H1 (cell line): ENCODE measurements around the gene CCDC138. TPM values are rescaled to one million over a fixed set of nuclear protein-coding genes. Genes with fewer than 3 reads are reported as not detected.

Experiments
- CTCF ChIA-PET: fragments of 300-600 bp; sonication (Branson Sonifier 250); formaldehyde crosslinking; loops from one replicate; lab custom pipeline; 2021; ENCODE audit not compliant: partially characterized antibody; lab: Charles Lee
- POLR2A ChIA-PET: fragments of 300-600 bp; sonication (Branson Sonifier 250); formaldehyde crosslinking; loops from one replicate; lab custom pipeline; 2021; ENCODE audit warnings: inconsistent platforms; ENCODE audit not compliant: partially characterized antibody; lab: Charles Lee
- DNase-seq, 2 experiments: peaks; one replicate each; pipeline versions ENCODE4 v3.0.0 to v3.0.0-alpha.2; 2010 to 2022; ENCODE audit warnings: low spot score in 2 of 2, low read depth in 1 of 2, mixed read lengths in 1 of 2
- FAIRE-seq: peaks from 2 replicates; lab custom pipeline; 2011; peaks lifted over from hg19 to GRCh38; lab: Jason Lieb, UNC
- H2AFZ ChIP-seq: 2 replicates; pipeline ENCODE4 v1.8.1; 2012; ENCODE audit warnings: low read length, inconsistent platforms
- H2AK5ac ChIP-seq: 2 replicates; pipeline ENCODE4 v1.6.1; 2013; ENCODE audit warnings: low read depth, low read length
- H2BK120ac ChIP-seq: replicated peaks from 2 replicates; pipeline ENCODE3; 2013; ENCODE audit warnings: low read depth, low read length, inconsistent platforms
- H2BK12ac ChIP-seq: 2 replicates; pipeline ENCODE4 v1.6.1; 2013; ENCODE audit warnings: low read depth, low read length
- H2BK15ac ChIP-seq: 2 replicates; pipeline ENCODE4 v1.6.1; 2013; ENCODE audit warnings: low read length
- H2BK20ac ChIP-seq: 2 replicates; pipeline ENCODE4 v1.6.1; 2013; ENCODE audit warnings: low read length
- H2BK5ac ChIP-seq: 2 replicates; pipeline ENCODE4 v1.6.1; 2013; ENCODE audit warnings: low read depth, low read length
- H3K14ac ChIP-seq: 2 replicates; pipeline ENCODE4 v1.6.1; 2013; ENCODE audit warnings: inconsistent platforms; ENCODE audit not compliant: insufficient read length
- H3K18ac ChIP-seq: 2 replicates; pipeline ENCODE4 v1.6.1; 2013; ENCODE audit warnings: low read length; ENCODE audit errors: extremely low read depth
- H3K23ac ChIP-seq: 2 replicates; pipeline ENCODE4 v1.6.1; 2013; ENCODE audit warnings: inconsistent platforms; ENCODE audit not compliant: insufficient read length
- H3K23me2 ChIP-seq: 2 replicates; pipeline ENCODE4 v1.6.1; 2013; ENCODE audit warnings: low read depth, low read length
- H3K27ac ChIP-seq: 2 replicates; pipeline ENCODE4 v1.6.1; 2011; ENCODE audit warnings: low read depth, low read length, inconsistent platforms
- H3K27me3 ChIP-seq, 4 experiments: replicated peaks in 1 of 4; 1 replicate in 1 of 4; 2 replicates in 3 of 4; pipeline versions ENCODE4 v1.6.1 to v1.8.1; 2011 to 2013; ENCODE audit warnings: low read length in 3 of 4, mild to moderate bottlenecking in 3 of 4, inconsistent platforms in 2 of 4, mixed read lengths in 2 of 4, moderate library complexity in 1 of 4; ENCODE audit not compliant: control insufficient read depth in 3 of 4, insufficient read depth in 3 of 4; ENCODE audit errors: extremely low read depth in 1 of 4
- H3K36me3 ChIP-seq, 4 experiments: 2 replicates each; pipeline versions ENCODE4 v1.6.1 to v1.8.1; 2011 to 2013; ENCODE audit warnings: mild to moderate bottlenecking in 4 of 4, low read length in 3 of 4, moderate library complexity in 2 of 4, control low read depth in 1 of 4, inconsistent platforms in 1 of 4; ENCODE audit not compliant: insufficient read depth in 4 of 4, control insufficient read depth in 2 of 4
- H3K4ac ChIP-seq: replicated peaks from 2 replicates; pipeline ENCODE3; 2013; ENCODE audit warnings: low read length, low read depth, mixed read lengths, inconsistent platforms; ENCODE audit not compliant: insufficient read length
- H3K4me1 ChIP-seq, 4 experiments: replicated peaks in 1 of 4; 1 replicate in 1 of 4; 2 replicates in 3 of 4; pipeline versions ENCODE4 v1.6.1 to v1.8.1; 2011 to 2013; ENCODE audit warnings: low read length in 3 of 4, inconsistent platforms in 2 of 4, mixed read lengths in 1 of 4; ENCODE audit not compliant: insufficient read depth in 4 of 4, control insufficient read depth in 3 of 4
- H3K4me2 ChIP-seq, 2 experiments: 2 replicates each; pipeline versions ENCODE4 v1.6.1 to v1.8.1; 2011 to 2013; ENCODE audit warnings: low read depth in 2 of 2, low read length in 2 of 2, control low read depth in 1 of 2, inconsistent platforms in 1 of 2, mild to moderate bottlenecking in 1 of 2; ENCODE audit not compliant: insufficient read depth in 1 of 2
- H3K4me3 ChIP-seq, 4 experiments: fragments of 200-600, 300-600 bp in 1 of 4; sonication (generic), shearing (Covaris generic), sonication (Bioruptor Twin) in 1 of 4; 2 replicates each; pipeline versions ENCODE4 v1.5.1 to v1.8.1; 2011 to 2016; ENCODE audit warnings: low read length in 4 of 4, low read depth in 3 of 4, control low read depth in 2 of 4, inconsistent platforms in 2 of 4, mild to moderate bottlenecking in 2 of 4, mixed read lengths in 1 of 4, moderate library complexity in 1 of 4; ENCODE audit not compliant: insufficient read depth in 2 of 4; ENCODE audit errors: extremely low read depth in 1 of 4
- H3K56ac ChIP-seq: replicated peaks from 2 replicates; pipeline ENCODE3; 2013; ENCODE audit warnings: low read depth, mild to moderate bottlenecking, mixed read lengths, low read length, inconsistent platforms; ENCODE audit not compliant: insufficient read length
- H3K79me1 ChIP-seq: 2 replicates; pipeline ENCODE4 v1.6.1; 2013; ENCODE audit warnings: low read depth, low read length, control low read depth
- H3K79me2 ChIP-seq, 2 experiments: 2 replicates each; pipeline versions ENCODE4 v1.6.1 to v1.8.1; 2012 to 2013; ENCODE audit warnings: low read length in 2 of 2, mild to moderate bottlenecking in 2 of 2, inconsistent platforms in 1 of 2; ENCODE audit not compliant: insufficient read depth in 2 of 2, control insufficient read depth in 1 of 2
- H3K9ac ChIP-seq, 4 experiments: replicated peaks in 1 of 4; 1 replicate in 1 of 4; 2 replicates in 3 of 4; pipeline versions ENCODE4 v1.6.1 to v1.8.1; 2011 to 2013; ENCODE audit warnings: low read depth in 3 of 4, low read length in 3 of 4, control low read depth in 2 of 4, mild to moderate bottlenecking in 2 of 4, moderate library complexity in 2 of 4, inconsistent platforms in 1 of 4; ENCODE audit errors: extremely low read depth in 1 of 4
- H3K9me3 ChIP-seq, 2 experiments: 2 replicates each; pipeline versions ENCODE4 v1.6.1 to v1.8.1; 2012 to 2013; ENCODE audit warnings: mild to moderate bottlenecking in 2 of 2, moderate library complexity in 2 of 2, control low read depth in 1 of 2, inconsistent platforms in 1 of 2, low read depth in 1 of 2, low read length in 1 of 2, mixed read lengths in 1 of 2; ENCODE audit not compliant: insufficient read depth in 2 of 2
- H4K20me1 ChIP-seq, 2 experiments: replicated peaks in 1 of 2; 2 replicates each; pipeline versions ENCODE3 to v1.8.1; 2011 to 2013; ENCODE audit warnings: inconsistent platforms in 2 of 2, low read length in 2 of 2, mild to moderate bottlenecking in 1 of 2; ENCODE audit not compliant: insufficient read depth in 2 of 2, control insufficient read depth in 1 of 2
- H4K5ac ChIP-seq: 2 replicates; pipeline ENCODE4 v1.6.1; 2013; ENCODE audit warnings: low read length, low read depth, mixed read lengths, inconsistent platforms; ENCODE audit not compliant: insufficient read length
- H4K8ac ChIP-seq: 2 replicates; pipeline ENCODE4 v1.8.0; 2013; ENCODE audit warnings: mild to moderate bottlenecking, moderate library complexity, low read length, inconsistent platforms; ENCODE audit not compliant: insufficient read depth; ENCODE audit errors: extremely low read depth
- H4K91ac ChIP-seq: replicated peaks from 2 replicates; pipeline ENCODE3; 2013; ENCODE audit warnings: low read length, mixed read lengths, inconsistent platforms; ENCODE audit not compliant: insufficient read length
- ASH2L ChIP-seq: fragments of 200-600, 300-600 bp; sonication (generic); IDR thresholded peaks from one replicate; pipeline ENCODE4 v1.7.1; 2017; ENCODE audit warnings: low read length
- BACH1 ChIP-seq: IDR thresholded peaks from 2 replicates; pipeline ENCODE4 v1.6.1; 2012; ENCODE audit warnings: low read length, improper control_type of control experiment
- BRCA1 ChIP-seq: IDR thresholded peaks from 2 replicates; pipeline ENCODE4 v1.6.1; 2012; ENCODE audit warnings: low read depth, low read length, improper control_type of control experiment
- CBX5 ChIP-seq: fragments of 300-800, 300-1000 bp; sonication (generic); IDR thresholded peaks from 2 replicates; pipeline ENCODE4 v1.7.1; 2016; ENCODE audit warnings: antibody characterized with exemption, low read length, low read depth
- CHD2 ChIP-seq: IDR thresholded peaks from 2 replicates; pipeline ENCODE4 v1.6.1; 2012; ENCODE audit warnings: low read length, improper control_type of control experiment
- CREB1 ChIP-seq: IDR thresholded peaks from 2 replicates; pipeline ENCODE4 v1.6.1; 2012; ENCODE audit warnings: inconsistent platforms
- CTBP2 ChIP-seq: IDR thresholded peaks from 2 replicates; pipeline ENCODE4 v1.7.0; 2011; ENCODE audit warnings: borderline replicate concordance, mild to moderate bottlenecking, moderate library complexity, mixed read lengths, low read length; ENCODE audit not compliant: insufficient read depth, insufficient read length
- MAFK ChIP-seq: IDR thresholded peaks from 2 replicates; pipeline ENCODE4 v1.6.1; 2012; ENCODE audit warnings: low read depth, mild to moderate bottlenecking, improper control_type of control experiment, low read length
- RFX5 ChIP-seq: IDR thresholded peaks from 2 replicates; pipeline ENCODE4 v1.6.1; 2011; ENCODE audit warnings: low read depth, low read length, improper control_type of control experiment, borderline replicate concordance
- TBP ChIP-seq: IDR thresholded peaks from 2 replicates; pipeline ENCODE4 v1.6.1; 2011; ENCODE audit warnings: low read depth, low read length, improper control_type of control experiment
- TEAD4 ChIP-seq: IDR thresholded peaks from 2 replicates; pipeline ENCODE4 v1.6.1; 2012; ENCODE audit warnings: low read depth, low read length, inconsistent platforms, mixed read lengths
- WGBS, 2 experiments: shearing (Covaris generic) in 1 of 2; methylation state at CpG; one replicate each; pipeline versions ENCODE4 v1.1.6 to v1.1.7; 2013 to 2015; ENCODE audit warnings: low lambda C conversion rate in 2 of 2, mixed read lengths in 2 of 2, inconsistent platforms in 1 of 2, low coverage in 1 of 2, missing lambda C conversion rate in 1 of 2; ENCODE audit not compliant: insufficient replicate concordance in 2 of 2, insufficient coverage in 1 of 2, insufficient read length in 1 of 2; ENCODE audit errors: extremely low coverage in 1 of 2, missing lambda C conversion rate in 1 of 2; 5-methylcytosine and 5-hydroxymethylcytosine counted together
- polyA plus RNA-seq, 7 experiments: library from polyadenylated mRNA; depleted of rRNA in 3 of 7; stranded (reverse) in 5 of 7; unstranded in 2 of 7; fragments of >200 nt in 5 of 7; fragments of 200-250 nt in 2 of 7; gene quantifications; 1 replicate in 5 of 7; 2 replicates in 1 of 7; 4 replicates in 1 of 7; pipeline versions ENCODE4 v1.2.1 to v1.2.3, GENCODE V29; 2011 to 2013; ENCODE audit warnings: missing spikeins in 2 of 7, mixed read lengths in 2 of 7
- total RNA-seq: library from RNA; stranded (reverse); fragmentation: NEBNext Ultra II Directional; extraction: Animal tissue kit (Norgen Biotek cat#: 25700); gene quantifications from 2 replicates; pipeline ENCODE4 v1.2.1, GENCODE V29; 2021
- TF ChIP-seq, protein P1 (sequence below): IDR thresholded peaks from 2 replicates; pipeline ENCODE4 v1.6.1; 2012; ENCODE audit warnings: inconsistent platforms
- TF ChIP-seq, protein P2 (sequence below): IDR thresholded peaks from 2 replicates; pipeline ENCODE4 v1.6.1; 2011; ENCODE audit warnings: low read length, improper control_type of control experiment

The CCDC138 gene
- total and polyA plus RNA-seq, 2 of the 8 experiments (the other 6 are each of a cell fraction or from before 2014, with no cell fraction given): 8.3 to 29.8 TPM

DNA sequence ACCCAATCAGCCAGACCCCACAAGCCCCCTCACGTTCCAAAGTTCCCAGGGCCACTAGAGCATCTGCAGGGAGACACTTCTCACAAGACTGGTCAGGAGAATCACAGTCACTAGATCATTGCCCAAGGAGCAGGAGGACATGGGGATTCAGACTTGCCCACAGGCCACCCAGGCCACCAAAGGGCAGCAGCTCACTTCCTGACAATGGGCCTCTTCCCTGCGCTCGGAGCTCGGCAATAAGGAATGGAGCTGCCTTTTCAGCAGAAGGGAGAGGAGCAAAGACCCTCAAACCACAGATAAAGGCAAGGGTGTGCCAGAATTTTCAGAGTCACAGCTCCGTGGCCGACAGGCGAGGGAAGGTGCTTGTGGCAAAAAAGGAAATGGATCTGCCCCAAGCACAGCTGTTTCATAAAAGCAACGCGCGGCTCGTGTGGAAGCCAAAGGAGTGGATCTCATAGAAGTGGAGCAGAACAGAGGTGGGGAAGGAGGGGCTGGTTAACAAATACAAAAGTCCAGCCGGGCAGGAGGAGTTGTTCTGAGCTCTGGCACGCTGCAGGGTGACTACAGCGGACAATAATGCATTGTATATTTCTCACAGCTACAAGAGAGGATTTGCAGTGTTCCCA is 130.3 kb downstream of the CCDC138 start:
- Histone ChIP-seq H3K14ac (no peak overlapping the region), H4K5ac (no peak overlapping the region), H3K36me3 (no peaks in the 10 kb centered on the region), H2BK5ac (no peak overlapping the region), H3K4ac (no peak overlapping the region), H3K23me2 (no peaks in the 10 kb centered on the region), H3K27me3 (no peaks in the 10 kb centered on the region), H2BK20ac (no peak overlapping the region), H3K18ac (no peak overlapping the region), H3K4me1 (no peaks in the 10 kb centered on the region), H2BK12ac (no peak overlapping the region), H3K4me2 (no peak overlapping the region), H3K9ac (no peak overlapping the region), H3K4me3 (no peak overlapping the region), H2BK15ac (no peak overlapping the region), H3K23ac (no peak overlapping the region), H4K8ac (no peak overlapping the region), H3K79me1 (no peaks in the 10 kb centered on the region), H3K9me3 (no peaks in the 10 kb centered on the region), H2AFZ (no peak overlapping the region), H4K20me1 (no peaks in the 10 kb centered on the region), H3K79me2 (no peaks in the 10 kb centered on the region), H3K56ac (no peak overlapping the region), H4K91ac (no peak overlapping the region), H2BK120ac (no peak overlapping the region), H3K27ac (no peak overlapping the region), H2AK5ac (no peak overlapping the region)
- POLR2A ChIA-PET: no interaction called here
- CTCF ChIA-PET: interaction anchor here (0.8 to 6.0 kb wide), 3 partner anchors 11 to 85 kb away, joined by 4 to 38 read pairs (median 6); no protein-coding TSS in a partner anchor
- WGBS, 2 experiments: 94% methylated on average over 14 of the region's 14 CpGs; no CpG with 5 or more reads in 1 of the 2 experiments
- DNase-seq (no peak), FAIRE-seq (no peak)
- TF ChIP-seq ASH2L (no peak), TBP (no peak), BACH1 (no peak), TEAD4 (no peak), CTBP2 (no peak), MAFK (no peak), CHD2 (no peak), BRCA1 (no peak), RFX5 (no peak), CREB1 (no peak), CBX5 (no peak)
- TF ChIP-seq, protein P1, sequence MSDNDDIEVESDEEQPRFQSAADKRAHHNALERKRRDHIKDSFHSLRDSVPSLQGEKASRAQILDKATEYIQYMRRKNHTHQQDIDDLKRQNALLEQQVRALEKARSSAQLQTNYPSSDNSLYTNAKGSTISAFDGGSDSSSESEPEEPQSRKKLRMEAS: no peak
- TF ChIP-seq, protein P2, sequence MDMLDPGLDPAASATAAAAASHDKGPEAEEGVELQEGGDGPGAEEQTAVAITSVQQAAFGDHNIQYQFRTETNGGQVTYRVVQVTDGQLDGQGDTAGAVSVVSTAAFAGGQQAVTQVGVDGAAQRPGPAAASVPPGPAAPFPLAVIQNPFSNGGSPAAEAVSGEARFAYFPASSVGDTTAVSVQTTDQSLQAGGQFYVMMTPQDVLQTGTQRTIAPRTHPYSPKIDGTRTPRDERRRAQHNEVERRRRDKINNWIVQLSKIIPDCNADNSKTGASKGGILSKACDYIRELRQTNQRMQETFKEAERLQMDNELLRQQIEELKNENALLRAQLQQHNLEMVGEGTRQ: no peak
